AG09319 (cell line): ENCODE results near the gene UBE2L5.
"Not testable (repeated sequence)": the region's sequence is repeated elsewhere in the genome, so short reads cannot be mapped to it uniquely, and the experiment has no call there.

Experiments used
- DNase-seq: peaks from one replicate; pipeline ENCODE4 v3.0.0-alpha.2; 2010; ENCODE audit warnings: low read depth; ENCODE audit errors: extremely low read depth
- TF ChIP-seq, protein P1 (sequence below): IDR thresholded peaks from 2 replicates; pipeline ENCODE4 v1.5.1; 2011; ENCODE audit warnings: low read depth, mild to moderate bottlenecking, inconsistent platforms, low read length, moderate library complexity

The UBE2L5 gene

GRCh38 chr13:30440910-30441703 is 18.8 kb downstream of the UBE2L5 start:
- TF ChIP-seq, protein P1, sequence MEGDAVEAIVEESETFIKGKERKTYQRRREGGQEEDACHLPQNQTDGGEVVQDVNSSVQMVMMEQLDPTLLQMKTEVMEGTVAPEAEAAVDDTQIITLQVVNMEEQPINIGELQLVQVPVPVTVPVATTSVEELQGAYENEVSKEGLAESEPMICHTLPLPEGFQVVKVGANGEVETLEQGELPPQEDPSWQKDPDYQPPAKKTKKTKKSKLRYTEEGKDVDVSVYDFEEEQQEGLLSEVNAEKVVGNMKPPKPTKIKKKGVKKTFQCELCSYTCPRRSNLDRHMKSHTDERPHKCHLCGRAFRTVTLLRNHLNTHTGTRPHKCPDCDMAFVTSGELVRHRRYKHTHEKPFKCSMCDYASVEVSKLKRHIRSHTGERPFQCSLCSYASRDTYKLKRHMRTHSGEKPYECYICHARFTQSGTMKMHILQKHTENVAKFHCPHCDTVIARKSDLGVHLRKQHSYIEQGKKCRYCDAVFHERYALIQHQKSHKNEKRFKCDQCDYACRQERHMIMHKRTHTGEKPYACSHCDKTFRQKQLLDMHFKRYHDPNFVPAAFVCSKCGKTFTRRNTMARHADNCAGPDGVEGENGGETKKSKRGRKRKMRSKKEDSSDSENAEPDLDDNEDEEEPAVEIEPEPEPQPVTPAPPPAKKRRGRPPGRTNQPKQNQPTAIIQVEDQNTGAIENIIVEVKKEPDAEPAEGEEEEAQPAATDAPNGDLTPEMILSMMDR, result no peak
- DNase-seq, result no peak

GRCh38 chr13:30442926-30443325 is 20.6 kb downstream of the UBE2L5 start:
- no peak for DNase-seq
- TF ChIP-seq, protein P1, result no peak

DNA sequence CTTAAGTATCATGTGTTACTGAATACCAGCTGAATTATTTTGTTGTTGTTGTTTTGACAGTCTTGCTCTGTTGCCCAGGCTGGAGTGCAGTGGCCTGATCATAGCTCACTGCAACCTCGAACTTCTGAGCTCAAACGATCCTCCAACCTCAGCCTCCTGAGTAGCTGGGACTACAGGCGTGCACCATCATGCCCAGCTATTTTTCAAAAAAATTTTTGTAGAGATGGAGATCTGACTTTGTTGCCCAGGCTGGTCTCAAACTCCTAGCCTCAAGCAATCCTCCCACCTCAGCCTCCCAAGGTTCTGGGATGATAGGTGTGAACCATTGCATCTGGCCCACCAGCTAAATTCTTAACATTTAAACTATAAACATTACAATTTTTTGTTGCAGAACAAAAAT is 21.2 kb downstream of the UBE2L5 start:
- not testable (repeated sequence) for DNase-seq

DNA sequence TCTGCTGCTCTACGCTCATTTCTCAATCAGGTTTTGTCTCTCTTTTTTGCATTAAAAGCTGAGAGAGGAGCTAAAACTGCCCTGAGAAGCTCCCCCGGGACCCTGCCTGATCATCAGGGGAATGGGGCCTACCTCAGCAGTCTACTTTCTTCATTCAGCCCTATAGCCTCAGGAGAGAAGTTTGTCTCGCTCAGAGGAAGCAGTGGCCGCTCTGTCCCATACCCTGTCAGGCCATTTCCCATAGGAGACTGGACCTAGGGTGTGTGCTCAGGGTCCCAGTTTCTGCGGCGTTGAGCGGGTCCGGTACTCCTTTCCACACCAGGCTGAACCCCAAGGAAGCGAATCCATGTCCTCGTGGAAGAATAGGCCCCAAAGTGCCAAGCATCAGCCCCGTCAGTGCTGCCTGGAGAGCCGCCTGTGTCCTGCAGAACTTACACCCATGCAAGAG is 21.7 kb downstream of the UBE2L5 start:
- TF ChIP-seq, protein P1, result no peak
- DNase-seq, result no peak

GRCh38 chr13:30446126-30446500 is 23.8 kb downstream of the UBE2L5 start:
- no peak for DNase-seq
- TF ChIP-seq, protein P1, result no peak

- TF ChIP-seq, protein P1, result no peak
- no peak for DNase-seq
Measured at GRCh38 chr13:30448441-30448840, 26.1 kb downstream of the UBE2L5 start.

GRCh38 chr13:30450066-30450465 is 27.8 kb downstream of the UBE2L5 start:
- no peak for DNase-seq
- TF ChIP-seq, protein P1, result no peak

- DNase-seq, result not testable (repeated sequence)
Measured at GRCh38 chr13:30451476-30451875, 29.2 kb downstream of the UBE2L5 start.
